ENCODE measurements around the gene FBXO34.

The FBXO34 gene

DNA sequence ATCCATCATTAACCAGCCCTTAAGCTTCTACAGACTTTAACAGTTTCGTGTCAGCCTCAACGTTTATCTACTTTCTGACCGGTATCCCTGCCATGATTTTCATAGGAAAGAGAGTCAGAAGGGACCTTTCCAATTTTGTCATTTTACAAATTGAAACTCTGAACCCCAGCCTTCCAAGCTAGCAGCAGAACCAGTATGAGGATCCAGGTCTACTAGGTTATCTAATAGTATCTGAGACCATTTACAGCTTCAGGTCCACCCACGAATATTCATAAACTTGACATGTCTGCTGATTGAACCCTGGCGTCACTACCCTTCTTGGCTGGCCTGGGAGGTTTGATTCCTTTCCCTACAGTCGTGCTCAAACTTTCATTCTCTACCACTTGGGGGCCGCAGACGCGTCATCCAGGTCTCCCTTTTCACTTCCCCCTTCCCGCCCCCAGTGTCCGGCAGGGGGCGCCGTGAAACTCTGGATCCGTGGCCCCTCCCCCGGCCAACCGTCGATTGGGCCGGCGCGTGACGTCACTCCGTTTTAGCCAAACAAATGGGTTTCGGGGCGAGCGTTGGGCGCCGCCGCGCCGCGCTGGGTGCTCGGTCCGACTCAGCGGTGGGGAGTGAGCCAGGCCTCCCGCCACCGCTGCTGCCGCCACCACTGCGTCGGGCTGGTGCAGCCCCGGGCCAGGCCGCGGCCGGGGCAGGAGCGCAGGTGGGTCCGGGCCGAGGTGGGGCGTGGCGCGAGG, at the start of gene FBXO34:
Gene FBXO34 (plus strand): TSS at position 590 of the 740 bp plus-strand sequence. CDS start 78,970 bp downstream, outside the sequence.
- Mint-ChIP-seq H3K9me3 (no peaks in the 10 kb centered on the region), H3K4me3 (peak within 1 kb of the TSS; percentile 85), H3K27me3 (no peaks in the 10 kb centered on the region), H3K27ac (ENCODE audit: low read depth) (peak within 1 kb of the TSS; percentile 89), H3K4me1 (peaks cover 41% of the 10 kb centered on the region), H3K36me3 (ENCODE audit: insufficient read depth) (peaks cover 15% of the 10 kb centered on the region)
- DNase-seq (ENCODE audit: low spot score in 2 of 2) = peak; percentile 99 to 100
- ATAC-seq (replicated peaks; ENCODE audit: extremely low read depth, poor library complexity, severe bottlenecking) = peak; percentile 90

DNA sequence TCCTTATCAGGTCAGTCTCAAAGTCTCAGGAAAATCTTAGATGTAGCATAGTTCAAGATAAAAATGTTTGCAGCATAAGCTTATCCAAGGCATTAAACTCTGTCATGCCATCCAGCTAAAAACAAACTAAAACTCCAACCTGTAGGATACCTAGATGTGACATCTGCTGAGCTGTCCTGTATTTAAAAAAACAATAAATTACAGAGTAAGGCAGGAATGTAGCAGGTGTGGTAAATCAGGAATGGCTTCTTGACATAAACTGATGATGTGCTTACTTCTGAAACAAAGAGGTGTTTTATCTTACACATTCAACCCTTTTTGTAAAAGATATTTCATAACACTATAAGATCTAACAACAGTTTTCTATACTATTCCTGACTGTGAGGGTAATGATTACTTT, 49.3 kb upstream of the FBXO34 start:
- Mint-ChIP-seq H3K27ac (ENCODE audit: low read depth) (no peak overlapping the region), H3K27me3 (peaks cover 4% of the 10 kb centered on the region)
- DNase-seq (ENCODE audit: low spot score in 2 of 2) = no peak

DNA sequence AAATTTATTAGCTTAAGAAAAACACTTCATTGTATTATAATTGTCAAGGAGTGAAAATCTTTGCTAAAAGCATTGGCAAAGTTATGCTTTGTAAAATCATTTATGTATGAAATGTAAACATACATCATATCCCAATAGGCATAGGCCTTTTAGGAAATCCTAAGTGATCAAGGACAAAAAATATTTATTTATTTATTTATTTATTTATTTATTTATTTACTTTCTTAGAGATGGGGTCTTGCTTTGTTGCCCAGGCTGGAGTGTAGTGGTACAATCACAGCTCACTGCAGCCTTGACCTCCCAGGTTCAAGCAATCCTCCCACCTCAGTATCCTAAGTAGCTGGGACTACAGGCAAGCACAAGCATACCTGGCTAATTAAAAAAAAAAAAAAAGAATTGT, 47.9 kb upstream of the FBXO34 start:
- no peaks in the 10 kb centered on the region for H3K4me1 Mint-ChIP-seq
- H3K9me3 Mint-ChIP-seq = no peaks in the 10 kb centered on the region
- no peaks in the 10 kb centered on the region for H3K36me3 Mint-ChIP-seq (ENCODE audit: insufficient read depth)
- H3K4me3 Mint-ChIP-seq = no peak overlapping the region
- peaks cover 18% of the 10 kb centered on the region for H3K27me3 Mint-ChIP-seq
- ATAC-seq (replicated peaks; ENCODE audit: extremely low read depth, poor library complexity, severe bottlenecking) (no peak), DNase-seq (ENCODE audit: low spot score in 2 of 2) (no peak)
- no peak overlapping the region for H3K27ac Mint-ChIP-seq (ENCODE audit: low read depth)

More for the DNA sequence above, 49.3 kb upstream of the FBXO34 start:
- no peak for ATAC-seq (replicated peaks; ENCODE audit: extremely low read depth, poor library complexity, severe bottlenecking)
- Mint-ChIP-seq H3K4me1 (no peaks in the 10 kb centered on the region), H3K9me3 (no peaks in the 10 kb centered on the region), H3K36me3 (ENCODE audit: insufficient read depth) (no peaks in the 10 kb centered on the region), H3K4me3 (no peak overlapping the region)

DNA sequence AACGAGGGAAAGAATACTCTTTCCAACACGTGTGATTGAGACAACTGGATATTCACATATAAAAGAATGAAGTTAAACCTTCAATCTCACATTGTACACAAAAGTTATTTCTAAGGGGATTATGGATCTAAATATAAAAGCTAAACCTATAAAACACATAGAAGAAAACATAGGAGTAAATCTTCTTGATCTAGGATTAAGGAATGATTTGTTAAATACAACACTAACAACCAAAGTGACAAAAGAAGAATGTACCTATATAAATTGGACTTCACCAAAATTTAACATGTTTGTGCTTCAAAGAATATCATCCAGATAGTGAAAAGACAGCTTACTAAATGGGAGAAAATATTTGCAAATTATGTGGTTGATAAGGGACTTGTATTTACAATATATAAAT, 43.0 kb upstream of the FBXO34 start:
- Mint-ChIP-seq H3K27ac (ENCODE audit: low read depth) (no peak overlapping the region), H3K4me3 (no peak overlapping the region), H3K4me1 (no peaks in the 10 kb centered on the region), H3K36me3 (ENCODE audit: insufficient read depth) (no peaks in the 10 kb centered on the region), H3K9me3 (no peaks in the 10 kb centered on the region), H3K27me3 (peaks cover 32% of the 10 kb centered on the region)
- ATAC-seq (replicated peaks; ENCODE audit: extremely low read depth, poor library complexity, severe bottlenecking) (no peak), DNase-seq (ENCODE audit: low spot score in 2 of 2) (no peak)

DNA sequence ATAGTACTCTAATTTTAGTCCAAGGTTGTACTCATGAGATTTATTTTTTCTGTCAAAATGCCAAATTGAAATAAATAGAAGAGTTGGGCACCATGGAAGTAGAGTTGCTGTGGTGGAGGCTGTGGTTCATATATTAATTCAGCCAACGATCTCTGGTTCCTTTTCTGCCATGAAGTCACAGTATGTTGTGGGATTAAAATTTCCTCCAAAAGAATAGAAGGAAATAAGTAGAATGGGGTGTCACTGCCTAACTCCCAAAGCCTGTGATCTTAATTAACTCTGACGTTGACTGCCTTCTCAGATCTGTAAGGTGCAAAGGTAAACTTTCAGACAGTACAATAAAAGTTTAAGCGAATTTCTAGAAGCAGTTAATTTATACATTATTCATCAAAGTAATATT, 37.6 kb upstream of the FBXO34 start:
- Mint-ChIP-seq H3K4me1 (no peaks in the 10 kb centered on the region), H3K36me3 (ENCODE audit: insufficient read depth) (no peaks in the 10 kb centered on the region), H3K4me3 (no peak overlapping the region), H3K27me3 (peaks cover 13% of the 10 kb centered on the region), H3K9me3 (no peaks in the 10 kb centered on the region), H3K27ac (ENCODE audit: low read depth) (no peak overlapping the region)
- DNase-seq (ENCODE audit: low spot score in 2 of 2) (no peak), ATAC-seq (replicated peaks; ENCODE audit: extremely low read depth, poor library complexity, severe bottlenecking) (no peak)

GRCh38 chr14:55238019-55238680, 33.1 kb upstream of the FBXO34 start:
- Mint-ChIP-seq H3K4me1 (no peaks in the 10 kb centered on the region), H3K27me3 (peaks cover 9% of the 10 kb centered on the region), H3K27ac (ENCODE audit: low read depth) (no peak overlapping the region), H3K36me3 (ENCODE audit: insufficient read depth) (no peaks in the 10 kb centered on the region), H3K4me3 (no peak overlapping the region), H3K9me3 (no peaks in the 10 kb centered on the region)
- ATAC-seq (replicated peaks; ENCODE audit: extremely low read depth, poor library complexity, severe bottlenecking) = no peak
- DNase-seq (ENCODE audit: low spot score in 2 of 2) = no peak

DNA sequence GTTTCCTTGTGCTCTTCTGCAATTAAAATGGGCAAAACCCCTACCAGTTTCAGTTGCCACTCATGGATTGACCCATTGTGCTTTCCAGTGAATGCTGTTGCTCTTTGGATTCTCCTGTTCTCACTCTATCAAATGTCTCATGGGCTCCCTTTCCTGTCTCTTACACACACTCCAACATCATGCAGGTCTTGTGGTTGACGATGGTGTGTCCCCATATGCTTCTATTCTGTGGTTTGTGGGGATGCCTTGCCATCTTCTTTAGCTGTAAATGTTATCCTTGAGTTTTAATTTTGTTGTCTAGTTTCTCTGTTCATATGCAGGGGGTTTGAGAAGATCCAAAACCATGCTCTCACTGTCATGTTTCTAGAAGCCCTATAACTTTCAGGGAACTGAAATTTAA, 31.9 kb upstream of the FBXO34 start:
- Mint-ChIP-seq H3K27ac (ENCODE audit: low read depth) (no peak overlapping the region), H3K36me3 (ENCODE audit: insufficient read depth) (no peaks in the 10 kb centered on the region), H3K4me3 (no peak overlapping the region), H3K9me3 (no peaks in the 10 kb centered on the region), H3K27me3 (peaks cover 9% of the 10 kb centered on the region), H3K4me1 (no peaks in the 10 kb centered on the region)
- DNase-seq (ENCODE audit: low spot score in 2 of 2) (no peak), ATAC-seq (replicated peaks; ENCODE audit: extremely low read depth, poor library complexity, severe bottlenecking) (no peak)

GRCh38 chr14:55240526-55241178, 30.6 kb upstream of the FBXO34 start:
- ATAC-seq (replicated peaks; ENCODE audit: extremely low read depth, poor library complexity, severe bottlenecking) (no peak), DNase-seq (ENCODE audit: low spot score in 2 of 2) (no peak)
- Mint-ChIP-seq H3K4me3 (no peak overlapping the region), H3K4me1 (no peaks in the 10 kb centered on the region), H3K27me3 (peaks cover 15% of the 10 kb centered on the region), H3K27ac (ENCODE audit: low read depth) (no peak overlapping the region), H3K36me3 (ENCODE audit: insufficient read depth) (no peaks in the 10 kb centered on the region), H3K9me3 (no peaks in the 10 kb centered on the region)

- ATAC-seq (replicated peaks; ENCODE audit: extremely low read depth, poor library complexity, severe bottlenecking) (no peak), DNase-seq (ENCODE audit: low spot score in 2 of 2) (no peak)
- H3K27me3 Mint-ChIP-seq = peaks cover 21% of the 10 kb centered on the region
- no peak overlapping the region for H3K4me3 Mint-ChIP-seq
- H3K4me1 Mint-ChIP-seq = no peaks in the 10 kb centered on the region
- H3K9me3 Mint-ChIP-seq = no peaks in the 10 kb centered on the region
- H3K36me3 Mint-ChIP-seq (ENCODE audit: insufficient read depth) = no peaks in the 10 kb centered on the region
- H3K27ac Mint-ChIP-seq (ENCODE audit: low read depth) = no peak overlapping the region
Observed at GRCh38 chr14:55241673-55242072, 29.5 kb upstream of the FBXO34 start.

DNA sequence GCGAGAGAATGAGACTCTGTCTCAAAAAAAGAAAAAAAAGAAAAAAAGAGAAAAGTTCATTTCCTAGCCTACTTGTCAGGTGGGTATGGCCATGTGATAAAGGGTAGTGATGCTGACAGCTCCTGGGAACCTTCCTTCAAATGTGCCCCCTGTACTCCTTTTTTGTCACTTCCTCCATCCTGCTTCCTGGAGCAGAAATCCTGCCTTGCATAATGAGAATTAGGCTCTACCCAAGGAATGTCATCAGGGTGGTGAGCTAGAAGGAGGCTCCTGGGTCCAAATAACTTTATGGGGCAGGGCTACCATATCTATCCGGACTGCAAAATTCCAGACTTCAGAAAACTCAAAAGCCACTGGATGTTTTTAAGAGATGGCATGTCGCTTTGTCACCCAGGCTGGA, 27.8 kb upstream of the FBXO34 start:
- H3K4me1 Mint-ChIP-seq = no peaks in the 10 kb centered on the region
- no peak overlapping the region for H3K4me3 Mint-ChIP-seq
- DNase-seq (ENCODE audit: low spot score in 2 of 2) (no peak), ATAC-seq (replicated peaks; ENCODE audit: extremely low read depth, poor library complexity, severe bottlenecking) (no peak)
- peaks cover 37% of the 10 kb centered on the region for H3K27me3 Mint-ChIP-seq
- H3K27ac Mint-ChIP-seq (ENCODE audit: low read depth) = no peak overlapping the region
- H3K36me3 Mint-ChIP-seq (ENCODE audit: insufficient read depth) = no peaks in the 10 kb centered on the region
- H3K9me3 Mint-ChIP-seq = no peaks in the 10 kb centered on the region

GRCh38 chr14:55243813-55244212, 27.4 kb upstream of the FBXO34 start:
- no peak overlapping the region for H3K27ac Mint-ChIP-seq (ENCODE audit: low read depth)
- H3K27me3 Mint-ChIP-seq = peaks cover 42% of the 10 kb centered on the region
- ATAC-seq (replicated peaks; ENCODE audit: extremely low read depth, poor library complexity, severe bottlenecking) (no peak), DNase-seq (ENCODE audit: low spot score in 2 of 2) (no peak)
- H3K9me3 Mint-ChIP-seq = no peaks in the 10 kb centered on the region
- no peaks in the 10 kb centered on the region for H3K4me1 Mint-ChIP-seq
- no peak overlapping the region for H3K4me3 Mint-ChIP-seq
- no peaks in the 10 kb centered on the region for H3K36me3 Mint-ChIP-seq (ENCODE audit: insufficient read depth)

- Mint-ChIP-seq H3K27me3 (peaks cover 61% of the 10 kb centered on the region), H3K36me3 (ENCODE audit: insufficient read depth) (no peaks in the 10 kb centered on the region), H3K9me3 (no peaks in the 10 kb centered on the region), H3K27ac (ENCODE audit: low read depth) (no peak overlapping the region), H3K4me1 (no peaks in the 10 kb centered on the region), H3K4me3 (no peak overlapping the region)
- DNase-seq (ENCODE audit: low spot score in 2 of 2) (no peak), ATAC-seq (replicated peaks; ENCODE audit: extremely low read depth, poor library complexity, severe bottlenecking) (peak; percentile 67)
Observed at GRCh38 chr14:55245657-55246268, 25.5 kb upstream of the FBXO34 start.

Measured in central memory CD8-positive, alpha-beta T cell (primary cell).